ENCODE measurements around the gene PCNA. TPM values are rescaled to one million over a fixed set of nuclear protein-coding genes. Genes with fewer than 3 reads are reported as not detected.

PCNA gene
- total RNA-seq, 1 donor from 2014 or later, result 323 TPM

- no peak overlapping the region for H2AFZ ChIP-seq (replicated peaks)
- TF ChIP-seq EZH2 (IDR thresholded peaks at IDR 0.05) (no peak), CTCF (IDR thresholded peaks at IDR 0.05) (no peak), EZH2phosphoT487 (IDR thresholded peaks at IDR 0.05) (no peak)
- Mint-ChIP-seq H3K36me3 (peaks cover 23% of the 10 kb centered on the region), H3K4me3 (no peak overlapping the region), H3K27ac (no peak overlapping the region), H3K27me3 (ENCODE audit: insufficient read depth, low read depth) (no peaks in the 10 kb centered on the region), H3K4me1 (no peaks in the 10 kb centered on the region), H3K9me3 (no peaks in the 10 kb centered on the region)
- H3K27me3 ChIP-seq, result no peaks in the 10 kb centered on the region
- no peaks in the 10 kb centered on the region for H3K79me2 ChIP-seq (ENCODE audit: low read depth)
- no peak overlapping the region for H3K4me2 ChIP-seq
- H3F3A ChIP-seq (ENCODE audit: low read depth), result peaks cover 2% of the 10 kb centered on the region
- no peaks in the 10 kb centered on the region for H4K20me1 ChIP-seq (ENCODE audit: low read depth)
- no peaks in the 10 kb centered on the region for H3K9me3 ChIP-seq (ENCODE audit: low read depth)
- no peak overlapping the region for H3K27ac ChIP-seq
- no peak for DNase-seq (ENCODE audit: low spot score)
- no peak overlapping the region for H3K4me3 ChIP-seq
- no peaks in the 10 kb centered on the region for H3K36me3 ChIP-seq
- H3K4me1 ChIP-seq, result no peaks in the 10 kb centered on the region
- H3K9ac ChIP-seq, result no peak overlapping the region
Observed at GRCh38 chr20:5095931-5096330, 23.8 kb downstream of the PCNA start.

GRCh38 chr20:5095454-5095853 is 24.3 kb downstream of the PCNA start:
- no peak overlapping the region for H3K4me3 ChIP-seq
- no peak for DNase-seq (ENCODE audit: low spot score)
- no peaks in the 10 kb centered on the region for H3F3A ChIP-seq (ENCODE audit: low read depth)
- Mint-ChIP-seq H3K27me3 (ENCODE audit: insufficient read depth, low read depth) (no peaks in the 10 kb centered on the region), H3K9me3 (no peaks in the 10 kb centered on the region), H3K36me3 (peaks cover 19% of the 10 kb centered on the region), H3K27ac (no peak overlapping the region), H3K4me1 (no peaks in the 10 kb centered on the region), H3K4me3 (no peak overlapping the region)
- H3K27me3 ChIP-seq, result no peaks in the 10 kb centered on the region
- no peaks in the 10 kb centered on the region for H3K36me3 ChIP-seq
- H3K4me1 ChIP-seq, result no peaks in the 10 kb centered on the region
- H2AFZ ChIP-seq (replicated peaks), result no peak overlapping the region
- H4K20me1 ChIP-seq (ENCODE audit: low read depth), result no peaks in the 10 kb centered on the region
- no peak for TF ChIP-seq EZH2 (IDR thresholded peaks at IDR 0.05)
- TF ChIP-seq CTCF (IDR thresholded peaks at IDR 0.05), result no peak
- no peak for TF ChIP-seq EZH2phosphoT487 (IDR thresholded peaks at IDR 0.05)
- no peaks in the 10 kb centered on the region for H3K79me2 ChIP-seq (ENCODE audit: low read depth)
- no peak overlapping the region for H3K27ac ChIP-seq
- no peak overlapping the region for H3K4me2 ChIP-seq
- no peaks in the 10 kb centered on the region for H3K9me3 ChIP-seq (ENCODE audit: low read depth)
- no peak overlapping the region for H3K9ac ChIP-seq

GRCh38 chr20:5092765-5093339 is 26.9 kb downstream of the PCNA start:
- no peak overlapping the region for H2AFZ ChIP-seq (replicated peaks)
- no peaks in the 10 kb centered on the region for H3K4me1 ChIP-seq
- Mint-ChIP-seq H3K27ac (no peak overlapping the region), H3K9me3 (no peaks in the 10 kb centered on the region), H3K27me3 (ENCODE audit: insufficient read depth, low read depth) (no peaks in the 10 kb centered on the region), H3K36me3 (peaks cover 7% of the 10 kb centered on the region), H3K4me1 (no peaks in the 10 kb centered on the region), H3K4me3 (no peak overlapping the region)
- no peaks in the 10 kb centered on the region for H3K36me3 ChIP-seq
- no peak for DNase-seq (ENCODE audit: low spot score)
- H4K20me1 ChIP-seq (ENCODE audit: low read depth), result no peaks in the 10 kb centered on the region
- H3K27ac ChIP-seq, result no peak overlapping the region
- H3K27me3 ChIP-seq, result no peaks in the 10 kb centered on the region
- no peak for TF ChIP-seq EZH2 (IDR thresholded peaks at IDR 0.05)
- no peak for TF ChIP-seq EZH2phosphoT487 (IDR thresholded peaks at IDR 0.05)
- no peak for TF ChIP-seq CTCF (IDR thresholded peaks at IDR 0.05)
- no peak overlapping the region for H3K4me2 ChIP-seq
- no peak overlapping the region for H3K4me3 ChIP-seq
- no peaks in the 10 kb centered on the region for H3F3A ChIP-seq (ENCODE audit: low read depth)
- no peaks in the 10 kb centered on the region for H3K9me3 ChIP-seq (ENCODE audit: low read depth)
- no peaks in the 10 kb centered on the region for H3K79me2 ChIP-seq (ENCODE audit: low read depth)
- H3K9ac ChIP-seq, result no peak overlapping the region
